HT-29 (cell line): Measurements from ENCODE around the gene CNN1. TPM values are rescaled to one million over a fixed set of nuclear protein-coding genes. Genes with fewer than 3 reads are reported as not detected.
A peak's percentile ranks its signal among the peaks of the same experiment; 100 is the strongest.

Experiments used
- DNase-seq: peaks from one replicate; pipeline ENCODE4 v3.0.0-alpha.2; 2015; ENCODE audit warnings: low spot score
- total RNA-seq: library from RNA; depleted of rRNA; stranded (reverse); fragments of >200 nt; shearing (Covaris generic); gene quantifications from 2 replicates; pipeline ENCODE4 v1.2.3, GENCODE V29; 2014; rRNA removed

CNN1 gene
- not detected in 2 replicates for total RNA-seq

DNA sequence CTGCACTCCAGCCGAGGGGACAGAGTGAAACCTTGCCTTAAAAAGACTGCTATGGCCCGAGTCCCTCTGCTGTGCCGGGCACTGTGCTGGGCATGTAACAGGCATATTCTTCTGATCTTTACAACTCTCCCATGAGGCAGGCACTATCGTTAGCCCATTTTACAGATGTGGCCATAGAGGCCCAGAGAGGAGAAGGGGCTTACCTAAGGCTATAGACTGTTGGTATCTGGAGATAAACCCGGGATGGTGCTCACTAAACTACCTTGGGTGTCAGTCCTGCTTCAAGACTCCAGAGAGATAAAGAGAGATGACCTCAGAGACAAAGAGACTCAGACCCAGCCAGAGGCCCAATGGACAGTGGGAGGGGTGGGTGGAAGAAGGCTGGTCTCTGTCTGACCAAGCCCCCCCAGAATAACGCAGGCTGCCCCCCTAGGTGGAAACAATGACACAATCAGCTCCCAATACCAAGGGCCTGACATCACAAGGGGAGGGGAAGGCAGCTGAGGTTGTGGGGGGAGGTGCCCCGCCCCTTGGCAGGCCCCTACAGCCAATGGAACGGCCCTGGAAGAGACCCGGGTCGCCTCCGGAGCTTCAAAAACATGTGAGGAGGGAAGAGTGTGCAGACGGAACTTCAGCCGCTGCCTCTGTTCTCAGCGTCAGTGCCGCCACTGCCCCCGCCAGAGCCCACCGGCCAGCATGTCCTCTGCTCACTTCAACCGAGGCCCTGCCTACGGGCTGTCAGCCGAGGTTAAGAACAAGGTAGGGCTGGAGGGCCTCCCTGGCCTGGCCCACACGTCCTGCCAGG is at the start of gene CNN1:
Gene CNN1, plus strand, starts transcription at position 620 of the 805 bp plus-strand sequence. Its CDS starts 77 bp downstream, at position 697.
- no peak for DNase-seq

DNA sequence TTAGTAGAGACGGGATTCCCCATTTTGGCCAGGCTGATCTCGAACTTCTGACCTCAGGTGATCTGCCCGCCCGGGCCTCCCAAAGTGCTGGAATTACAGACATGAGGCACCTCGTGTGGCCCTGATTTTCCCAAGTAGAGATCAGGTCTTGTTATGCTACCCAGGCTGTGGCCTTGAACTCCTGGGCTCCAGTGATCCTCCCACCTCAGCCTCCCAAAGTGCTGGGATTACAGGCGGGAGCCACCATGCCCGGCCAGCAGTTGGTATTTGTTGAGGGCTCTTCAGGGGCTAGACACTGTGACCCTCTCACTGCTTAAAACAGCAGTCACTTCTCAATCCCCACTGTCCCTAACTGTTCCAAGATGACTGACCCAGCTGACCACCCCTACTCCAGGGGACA is 49.3 kb upstream of the CNN1 start:
- DNase-seq = no peak

DNA sequence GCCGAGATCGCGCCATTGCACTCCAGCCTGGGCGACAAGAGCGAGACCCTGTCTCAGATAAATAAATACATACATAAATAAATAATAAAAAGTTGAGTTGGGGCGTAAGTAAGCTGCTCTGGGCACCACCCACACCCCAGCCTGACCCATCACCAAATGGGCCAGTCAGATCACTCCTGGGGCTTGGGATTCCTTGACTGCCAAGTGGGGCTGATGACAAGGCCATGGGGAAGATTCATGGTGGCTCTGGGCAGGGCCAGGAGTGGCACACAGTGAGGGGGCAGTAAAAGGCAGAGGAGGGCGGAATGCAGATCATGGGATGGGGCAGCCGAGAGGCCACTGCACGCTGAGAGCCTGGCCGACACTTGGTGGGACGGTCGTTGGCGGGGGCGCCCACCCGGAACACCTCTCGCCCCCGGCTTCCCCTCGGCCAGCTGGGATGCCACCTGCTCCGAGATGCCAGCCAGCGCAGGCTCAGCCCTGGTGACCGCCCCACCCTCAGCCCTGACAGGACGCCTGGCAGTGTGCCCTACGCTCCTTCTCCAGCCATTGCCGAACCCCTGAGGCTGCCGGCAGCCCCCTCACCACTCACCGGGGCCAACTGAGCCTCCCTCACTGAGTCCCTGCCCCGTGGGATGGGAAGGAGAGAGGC is 43.9 kb upstream of the CNN1 start:
- DNase-seq = no peak

DNA sequence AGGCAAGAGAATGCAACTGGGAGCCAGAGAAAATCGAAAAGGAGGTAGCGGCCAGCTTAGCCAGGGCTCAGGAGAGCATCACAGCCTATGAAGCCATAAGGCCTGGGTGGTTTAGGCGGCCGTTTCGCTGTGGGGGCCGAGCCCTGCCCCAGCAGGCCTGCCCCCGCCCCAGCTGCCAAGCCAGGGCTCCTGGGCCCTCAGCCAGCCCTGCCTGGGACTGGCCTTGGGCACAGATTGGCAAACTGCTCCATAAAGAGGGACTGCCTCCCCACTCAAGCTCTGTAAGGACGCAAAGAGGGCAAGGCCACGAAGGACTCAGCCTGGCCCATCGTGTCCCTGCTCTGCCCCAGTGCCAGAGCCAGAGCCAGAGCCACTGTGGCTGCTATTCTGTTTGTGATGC is 43.2 kb upstream of the CNN1 start:
- DNase-seq = no peak

DNA sequence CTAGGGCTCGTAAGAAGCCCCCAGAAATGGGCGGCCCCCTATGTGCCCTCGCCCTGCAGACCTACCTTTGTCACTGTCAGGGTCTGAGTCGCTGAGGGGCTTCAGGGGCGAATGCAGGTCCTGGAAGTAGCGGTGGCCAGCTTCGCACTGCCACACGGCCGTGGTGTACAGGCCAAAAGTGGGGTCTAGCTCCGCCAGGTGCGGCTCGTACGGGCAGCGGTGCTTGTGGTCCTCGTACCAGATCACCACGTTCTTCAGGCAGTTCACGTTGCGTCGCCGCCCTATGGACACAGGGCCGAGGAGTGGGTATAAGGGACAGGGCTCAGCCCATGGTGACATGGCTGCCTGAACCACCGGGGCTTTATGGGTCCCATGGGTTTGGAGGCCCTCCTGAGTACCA is 42.8 kb upstream of the CNN1 start:
- DNase-seq = no peak

DNA sequence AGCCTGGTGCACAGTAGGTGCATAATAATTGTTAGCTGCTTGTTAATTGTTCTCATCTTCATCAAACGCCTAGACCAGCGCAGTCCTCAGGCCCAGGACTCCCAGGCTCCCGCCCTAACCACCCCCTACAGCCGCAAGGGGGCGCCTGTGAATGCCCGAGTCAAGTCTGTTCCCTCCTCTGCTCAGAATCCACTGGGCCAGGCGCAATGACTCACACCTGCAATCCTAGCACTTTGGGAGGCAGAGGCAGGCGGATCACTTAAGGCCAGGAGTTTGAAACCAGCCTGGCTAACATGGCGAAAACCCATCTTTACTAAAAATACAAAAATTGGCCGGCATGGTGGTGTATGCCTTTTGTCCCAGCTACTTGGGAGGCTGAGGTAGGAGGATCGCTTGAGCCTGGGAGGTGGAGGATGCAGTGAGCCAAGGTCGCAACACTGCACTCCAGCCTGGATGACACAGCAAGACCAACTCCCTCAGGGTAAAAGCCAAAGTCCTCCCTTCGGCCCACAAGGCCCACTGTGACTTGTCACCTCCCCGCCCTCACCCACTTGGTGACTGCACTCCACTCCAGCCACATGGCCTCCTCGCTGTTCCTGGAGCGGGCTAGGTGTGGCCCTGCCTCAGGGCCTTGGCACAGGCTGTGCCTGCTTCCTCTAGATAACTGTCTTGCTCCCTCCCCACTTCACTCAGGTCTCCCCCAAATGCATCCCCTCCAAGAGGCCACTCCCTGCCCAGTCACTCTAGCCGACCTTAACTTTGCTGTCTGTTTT is 42.1 kb upstream of the CNN1 start:
- peak; percentile 53 for DNase-seq

DNA sequence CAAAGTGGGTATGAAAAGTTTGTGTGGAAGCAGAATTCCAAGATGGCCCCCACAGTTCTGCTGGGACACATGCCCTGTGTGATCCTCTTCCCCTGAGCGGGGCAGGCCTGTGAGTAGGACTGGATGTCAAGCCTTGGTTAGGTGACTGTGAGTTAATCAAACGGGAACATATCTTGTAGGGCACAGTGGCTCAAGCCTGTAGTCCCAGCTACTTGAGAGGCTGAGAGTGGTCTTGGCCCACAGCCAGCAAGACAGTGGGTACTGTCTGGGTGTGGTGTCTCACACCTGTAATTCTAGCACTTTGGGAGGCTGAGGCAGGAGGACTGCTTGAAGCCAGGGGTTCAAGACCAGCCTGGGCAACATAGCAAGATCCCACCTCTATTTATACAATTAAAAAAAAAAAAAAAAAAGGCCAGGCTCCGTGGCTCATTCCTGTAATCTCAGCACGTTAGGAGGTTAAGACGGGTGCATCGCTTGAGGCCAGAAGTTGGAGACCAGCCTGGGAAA is 39.4 kb upstream of the CNN1 start:
- no peak for DNase-seq

DNA sequence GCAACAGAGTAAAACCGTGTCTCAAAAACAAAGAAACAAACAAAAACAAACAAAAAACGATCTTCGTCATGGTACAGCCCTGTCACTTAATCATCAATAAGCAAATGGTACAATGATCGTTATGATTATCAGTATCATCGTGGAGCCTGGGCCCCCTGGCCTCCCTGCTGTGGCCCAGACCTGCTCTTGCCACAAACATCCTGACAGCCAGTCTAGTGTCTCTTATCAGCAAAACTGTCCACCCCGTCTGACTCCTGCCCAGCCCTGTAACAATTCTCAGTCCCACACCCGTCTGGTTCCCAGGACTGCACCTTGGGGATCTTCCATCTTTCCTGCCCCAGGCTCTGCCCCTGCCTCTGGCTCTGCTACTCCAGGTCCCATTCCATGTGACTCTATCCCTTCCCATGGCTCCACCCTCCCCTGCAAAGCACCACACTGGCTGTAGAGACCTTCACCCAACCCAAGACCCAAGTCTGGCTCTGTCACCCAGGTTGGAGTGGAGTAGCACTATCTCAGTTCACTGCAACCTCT is 38.7 kb upstream of the CNN1 start:
- DNase-seq = no peak

DNA sequence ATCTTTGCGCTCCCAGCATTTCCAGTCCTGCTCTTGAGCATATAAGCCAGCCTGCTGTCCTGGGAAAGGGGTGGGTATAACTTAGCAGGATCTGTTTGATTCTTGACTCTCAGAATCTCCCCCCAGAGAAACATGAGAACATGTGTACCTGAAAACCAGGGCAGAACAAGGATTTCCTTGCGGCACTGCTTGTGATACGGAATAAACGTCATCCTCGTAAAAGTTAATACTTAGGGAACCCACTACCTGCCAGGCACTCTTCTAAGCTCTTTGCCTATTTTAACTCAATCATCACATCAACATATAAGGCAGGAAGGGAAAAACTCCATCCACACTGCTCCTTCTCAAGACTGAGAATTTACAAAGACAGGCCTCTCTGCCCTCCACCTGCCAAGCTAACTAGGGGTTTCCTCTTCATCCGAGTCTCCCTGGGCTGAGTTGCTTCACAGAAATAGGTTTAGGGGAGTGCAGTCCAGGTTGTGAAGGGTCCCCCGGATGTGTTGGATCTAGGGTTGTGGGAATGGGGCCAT is 34.1 kb upstream of the CNN1 start:
- no peak for DNase-seq

DNA sequence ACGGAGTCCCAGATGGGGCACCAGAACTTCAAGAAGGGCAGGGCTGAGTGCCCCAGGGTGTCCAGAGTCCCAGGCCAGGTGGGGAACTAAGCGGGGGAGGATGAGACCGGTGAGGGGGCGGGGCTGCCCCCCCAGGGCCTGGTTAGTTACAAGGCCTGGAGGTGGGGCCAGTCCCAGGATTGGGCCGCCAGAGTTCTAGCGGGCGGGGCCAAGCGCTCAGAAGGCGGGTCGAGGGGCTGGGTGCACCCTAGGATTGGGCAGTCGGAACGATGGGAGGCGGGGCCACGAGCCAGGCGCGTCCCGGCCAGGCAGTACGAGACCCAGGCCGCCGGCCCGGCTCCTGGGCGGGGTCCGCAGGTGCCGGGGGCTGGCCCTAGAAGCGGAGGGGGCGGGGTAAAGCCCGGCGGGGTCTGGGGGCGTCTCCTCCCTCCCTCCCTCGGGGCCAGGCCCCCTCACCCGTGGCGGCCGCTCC is 33.6 kb upstream of the CNN1 start:
- peak; percentile 91 for DNase-seq

DNA sequence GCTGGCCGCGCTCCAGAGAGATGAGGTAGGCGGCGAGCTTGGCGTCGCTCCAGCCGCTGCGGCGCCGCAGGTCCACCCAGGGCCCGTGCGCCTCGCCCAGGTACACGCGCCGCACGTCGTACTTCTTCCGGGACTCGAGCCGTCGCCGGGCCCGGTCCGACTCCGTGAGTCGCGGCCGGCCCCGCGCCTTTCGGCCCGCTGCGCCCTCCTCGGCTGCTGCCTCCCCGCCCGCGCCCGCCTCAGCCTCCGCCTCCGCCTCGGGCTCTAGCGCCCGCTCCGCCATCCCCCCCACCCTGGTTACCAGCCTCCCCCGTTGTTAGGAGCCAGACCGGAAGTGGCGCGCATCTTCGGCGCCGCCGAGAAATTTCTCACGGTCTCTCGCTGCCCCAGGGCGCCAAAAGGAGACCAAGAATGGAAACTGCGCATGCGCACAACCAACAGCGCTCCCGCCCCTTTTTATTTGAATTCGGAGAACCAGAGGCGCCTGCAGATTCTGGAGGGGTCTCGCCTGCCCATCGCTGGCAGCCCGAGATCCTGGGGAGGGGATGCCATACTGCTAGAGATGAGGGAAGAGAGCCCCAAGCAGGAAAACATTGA is 33.0 kb upstream of the CNN1 start, which contains the start of gene ZNF653:
Gene ZNF653, minus strand, starts transcription at position 336 of the 597 bp plus-strand sequence. Its CDS starts 53 bp downstream, at position 283.
- DNase-seq = peak; percentile 90

DNA sequence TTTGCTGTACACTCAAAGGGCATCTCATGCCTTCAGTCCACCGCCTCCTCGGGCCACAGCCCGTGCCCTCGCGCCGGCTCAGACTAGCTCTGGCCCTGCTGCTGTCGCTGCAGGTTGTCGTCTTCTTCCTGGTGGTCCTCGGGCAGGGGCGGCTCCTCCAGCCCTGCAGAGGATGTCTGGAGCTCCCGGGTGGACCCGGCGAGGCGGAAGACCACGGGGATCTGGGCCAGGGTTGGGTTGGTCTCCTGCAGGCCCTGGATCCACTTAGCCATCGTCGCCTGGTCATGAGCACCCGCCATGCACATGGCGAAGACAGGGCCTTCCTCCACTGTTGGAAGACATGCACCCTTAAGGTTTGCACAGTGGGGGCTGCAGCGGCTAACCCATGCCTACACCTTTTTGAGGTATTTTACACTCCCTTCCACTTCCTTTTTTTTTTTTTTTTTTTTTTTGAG is 32.5 kb upstream of the CNN1 start:
- no peak for DNase-seq

DNA sequence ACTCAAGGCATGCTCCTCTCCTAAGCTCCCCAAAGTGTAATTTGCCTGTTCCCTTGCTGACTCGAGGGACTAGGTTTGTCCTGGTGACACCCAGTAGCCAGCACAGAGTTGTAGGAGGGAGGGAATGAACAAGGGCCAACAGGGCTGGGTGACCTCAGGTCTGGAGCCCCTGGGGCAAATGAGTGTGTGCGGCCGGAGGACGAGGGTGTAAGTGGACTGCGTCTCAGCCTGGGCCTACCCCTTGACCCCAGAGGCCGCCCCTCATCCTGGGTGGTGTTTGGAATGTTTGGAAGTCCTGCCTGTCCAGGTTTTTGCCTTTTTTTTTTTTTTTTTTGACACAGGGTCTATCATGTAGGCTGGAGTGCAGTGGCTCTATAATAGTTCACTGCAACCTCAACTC is 31.7 kb upstream of the CNN1 start:
- DNase-seq = no peak

DNA sequence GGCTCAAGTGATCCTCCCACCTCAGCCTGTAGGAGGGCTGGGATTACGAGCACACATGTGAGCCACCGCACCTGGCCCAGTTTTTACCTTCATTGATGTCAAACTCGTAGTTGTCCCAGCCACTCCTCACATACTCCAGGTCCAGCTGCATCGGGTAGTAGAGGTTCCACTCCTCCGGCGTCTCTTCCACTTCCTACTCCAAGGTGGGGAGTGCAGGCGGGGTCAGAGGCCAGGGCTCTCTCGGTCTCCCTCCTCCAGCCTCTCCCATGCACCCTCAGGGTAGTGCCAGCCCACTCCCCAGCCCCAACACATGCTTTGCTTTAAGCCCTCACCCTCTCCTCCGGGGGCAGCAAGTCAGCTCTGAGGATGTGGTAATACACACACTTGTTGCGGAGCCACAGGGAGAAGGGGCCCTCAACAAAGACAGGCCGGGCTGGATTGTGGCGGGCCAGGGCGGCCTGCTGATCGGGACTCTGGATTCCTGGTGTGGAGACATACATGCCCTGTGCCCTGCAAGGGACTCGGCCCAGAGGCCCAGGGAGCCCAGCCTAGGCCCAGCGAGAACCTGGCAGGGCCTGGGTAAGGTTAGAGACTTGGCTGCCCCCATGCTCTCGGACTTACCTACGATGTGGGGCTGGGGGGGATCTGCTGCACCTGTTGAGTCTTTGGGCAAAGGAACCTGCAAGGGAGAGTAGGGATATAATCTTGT is 31.1 kb upstream of the CNN1 start:
- no peak for DNase-seq

DNA sequence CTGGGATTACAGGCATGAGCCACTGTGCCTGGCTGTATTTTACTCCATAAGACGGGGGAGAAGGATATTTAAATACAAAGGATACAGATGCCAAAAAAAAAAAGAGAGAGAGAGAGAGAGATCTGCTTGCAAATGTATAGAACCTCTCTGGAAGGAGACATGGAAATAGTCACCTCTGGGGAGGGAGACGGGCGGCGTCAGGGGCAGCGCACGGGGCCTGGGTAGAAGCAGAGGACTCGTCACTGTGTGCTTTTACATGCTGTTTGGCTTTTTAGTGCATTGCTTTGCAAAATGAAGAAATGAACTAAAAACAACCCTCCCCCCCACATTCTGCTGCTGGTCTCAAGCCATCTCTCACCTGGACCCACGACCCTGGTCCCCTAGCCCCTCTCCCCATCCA is 28.2 kb upstream of the CNN1 start:
- DNase-seq = no peak

DNA sequence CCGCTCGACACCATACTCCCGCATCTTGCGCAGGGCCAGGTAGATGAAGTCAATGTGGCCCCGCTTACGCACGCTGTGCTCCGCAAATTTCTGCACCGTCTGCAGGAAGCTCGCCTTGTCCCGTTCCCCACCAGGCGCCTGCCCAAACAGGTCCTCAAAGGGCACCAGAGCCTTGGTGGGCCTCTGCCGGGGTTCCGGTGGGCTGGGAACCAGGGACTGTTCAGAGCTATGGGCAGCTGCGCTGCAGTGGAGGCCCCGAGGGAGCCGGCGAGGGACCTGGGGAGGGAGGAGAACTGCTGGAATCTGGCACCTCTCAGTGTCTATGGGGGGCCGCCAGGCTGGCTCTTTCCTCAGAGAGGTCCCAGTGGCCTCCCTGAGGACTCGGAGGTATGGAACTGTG is 24.7 kb upstream of the CNN1 start:
- DNase-seq = no peak

DNA sequence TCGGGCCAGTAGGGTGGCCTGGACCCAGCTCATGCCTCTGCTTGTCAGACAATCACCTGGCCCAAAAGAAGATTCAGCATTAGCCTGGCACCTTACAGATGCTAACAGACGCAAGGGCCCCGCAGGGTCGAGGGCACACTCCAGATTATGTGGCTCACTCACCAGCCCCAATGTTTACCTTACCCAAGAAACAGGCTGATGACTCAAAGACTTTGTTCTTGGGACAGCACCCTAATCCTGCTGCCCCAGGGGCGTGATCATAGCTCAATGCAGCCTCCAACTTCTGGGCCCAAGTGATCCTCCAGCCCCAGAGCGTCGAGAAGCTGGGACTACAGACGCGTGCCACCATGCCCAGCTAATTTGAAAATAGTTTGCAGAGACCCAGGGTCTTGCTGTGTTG is 19.5 kb upstream of the CNN1 start:
- DNase-seq = no peak

DNA sequence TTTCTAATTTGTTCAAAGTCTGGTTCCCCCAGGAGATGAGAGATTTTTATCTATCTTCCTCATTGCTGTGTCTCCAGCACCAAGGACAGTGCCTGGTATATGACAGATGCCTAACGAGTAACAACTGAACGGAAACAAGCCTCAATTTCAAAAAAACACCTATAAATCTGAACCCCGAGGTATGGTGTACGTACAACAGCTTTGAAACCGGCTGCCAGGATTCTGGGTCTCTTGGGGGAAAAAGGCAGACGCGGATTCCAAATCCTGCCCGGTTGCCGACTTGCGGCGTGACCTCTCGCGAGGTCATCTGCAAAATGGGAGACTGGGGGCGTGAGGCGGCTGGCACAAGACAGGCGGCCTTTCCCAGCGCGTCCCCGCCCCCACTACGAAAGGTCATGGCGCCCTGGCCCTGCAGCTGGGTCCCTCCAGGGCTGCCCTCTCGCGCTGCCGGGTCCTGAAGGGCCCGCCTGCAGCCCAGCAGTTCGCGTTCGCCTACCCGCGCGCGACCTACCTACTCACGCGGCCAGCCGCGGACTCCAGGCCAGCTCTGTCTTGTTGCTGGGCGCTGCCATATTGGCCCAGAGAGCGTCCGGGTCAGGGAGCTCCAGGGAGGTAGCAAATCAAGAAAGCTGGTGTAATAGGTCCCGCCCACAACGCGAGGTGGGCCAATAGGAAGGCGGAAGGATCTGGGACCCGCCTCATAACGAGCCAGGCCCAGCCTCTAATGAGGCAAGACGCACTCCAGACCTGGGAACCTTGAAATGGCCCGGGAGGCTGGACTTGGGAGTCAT is 9.9 kb upstream of the CNN1 start, which contains the start of gene ECSIT:
Gene ECSIT, minus strand, starts transcription at position 584 of the 791 bp plus-strand sequence. CDS start 9,964 bp downstream, outside the sequence.
- peak; percentile 96 for DNase-seq

DNA sequence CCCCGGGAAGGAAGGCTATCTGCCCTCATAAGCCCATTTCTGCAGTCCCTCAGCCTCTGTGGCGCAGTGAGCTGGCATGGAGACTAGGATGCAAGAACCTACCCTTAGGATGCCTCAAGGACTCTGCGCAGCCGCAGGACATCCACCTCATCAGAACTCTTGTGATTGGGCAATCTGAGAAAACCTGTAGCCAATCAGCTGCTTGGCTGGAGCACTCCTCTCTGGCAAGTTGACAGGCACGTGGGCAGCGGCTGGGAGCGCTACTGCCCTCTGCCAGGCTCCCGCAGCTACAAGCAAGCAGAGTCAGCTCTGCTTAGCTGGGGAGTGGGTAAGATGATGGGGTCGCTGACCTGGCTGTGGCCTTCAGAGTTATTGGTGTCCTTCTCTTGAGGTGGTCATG is 8.2 kb upstream of the CNN1 start:
- DNase-seq = peak; percentile 72
